Fibroblast of pulmonary artery (primary cell): ENCODE measurements around the gene GLRX2.

Experiments
- DNase-seq: peaks from one replicate; pipeline ENCODE4 v3.0.0-alpha.2; 2010; ENCODE audit warnings: low read depth
- H3K4me3 ChIP-seq: replicated peaks from 2 replicates; pipeline ENCODE4 v1.5.1; 2011; ENCODE audit warnings: low read depth, mild to moderate bottlenecking, control low read depth, low read length, moderate library complexity
- TF ChIP-seq, protein P1 (sequence below): IDR thresholded peaks from 2 replicates; pipeline ENCODE4 v1.5.1; 2011; ENCODE audit warnings: mild to moderate bottlenecking, control low read depth, low read length, inconsistent platforms; ENCODE audit errors: missing control alignments

GLRX2 gene

DNA sequence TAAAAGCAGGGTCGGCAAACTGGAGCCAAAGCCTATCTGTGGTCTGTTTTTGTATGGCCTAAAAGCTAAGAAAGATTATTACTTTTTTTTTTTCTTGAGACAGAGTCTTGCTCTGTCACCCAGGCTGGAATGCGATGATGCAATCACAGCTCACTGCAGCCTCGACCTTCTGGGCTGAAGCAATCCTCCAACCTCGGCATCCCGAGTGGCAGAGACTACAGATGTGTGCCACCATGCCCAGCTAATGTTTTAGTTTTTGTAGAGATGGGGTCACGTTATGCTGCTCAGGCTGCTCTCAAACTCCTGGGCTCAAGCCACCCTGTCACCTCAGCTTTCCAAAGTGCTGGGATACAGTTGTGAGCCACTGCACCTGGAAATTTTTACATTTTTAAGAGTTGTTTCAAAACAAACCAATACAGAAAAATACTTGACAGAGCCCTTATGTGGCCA is 6.5 kb upstream of the GLRX2 start:
- no peak overlapping the region for H3K4me3 ChIP-seq
- TF ChIP-seq, protein P1, sequence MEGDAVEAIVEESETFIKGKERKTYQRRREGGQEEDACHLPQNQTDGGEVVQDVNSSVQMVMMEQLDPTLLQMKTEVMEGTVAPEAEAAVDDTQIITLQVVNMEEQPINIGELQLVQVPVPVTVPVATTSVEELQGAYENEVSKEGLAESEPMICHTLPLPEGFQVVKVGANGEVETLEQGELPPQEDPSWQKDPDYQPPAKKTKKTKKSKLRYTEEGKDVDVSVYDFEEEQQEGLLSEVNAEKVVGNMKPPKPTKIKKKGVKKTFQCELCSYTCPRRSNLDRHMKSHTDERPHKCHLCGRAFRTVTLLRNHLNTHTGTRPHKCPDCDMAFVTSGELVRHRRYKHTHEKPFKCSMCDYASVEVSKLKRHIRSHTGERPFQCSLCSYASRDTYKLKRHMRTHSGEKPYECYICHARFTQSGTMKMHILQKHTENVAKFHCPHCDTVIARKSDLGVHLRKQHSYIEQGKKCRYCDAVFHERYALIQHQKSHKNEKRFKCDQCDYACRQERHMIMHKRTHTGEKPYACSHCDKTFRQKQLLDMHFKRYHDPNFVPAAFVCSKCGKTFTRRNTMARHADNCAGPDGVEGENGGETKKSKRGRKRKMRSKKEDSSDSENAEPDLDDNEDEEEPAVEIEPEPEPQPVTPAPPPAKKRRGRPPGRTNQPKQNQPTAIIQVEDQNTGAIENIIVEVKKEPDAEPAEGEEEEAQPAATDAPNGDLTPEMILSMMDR: no peak
- peak; percentile 91 for DNase-seq

DNA sequence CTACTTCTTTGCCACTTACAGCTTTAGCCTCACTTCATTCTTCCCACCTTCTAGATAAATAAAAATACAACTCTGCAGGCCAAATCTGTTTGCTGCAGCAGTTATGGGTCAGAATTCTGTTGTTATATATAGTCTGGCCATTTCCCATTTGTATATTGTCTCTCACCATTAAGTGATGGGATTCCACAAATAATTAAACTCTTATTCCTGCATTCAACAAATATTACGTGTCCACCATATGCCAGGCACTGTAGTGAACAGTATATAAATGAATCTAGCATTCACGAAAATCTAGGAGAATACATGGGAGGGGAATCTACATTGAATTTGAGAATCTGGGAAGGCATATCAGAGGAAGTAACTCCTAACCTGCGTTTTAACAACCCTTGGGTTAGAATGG is 5.7 kb upstream of the GLRX2 start:
- no peak for DNase-seq
- no peak overlapping the region for H3K4me3 ChIP-seq
- TF ChIP-seq, protein P1: no peak

DNA sequence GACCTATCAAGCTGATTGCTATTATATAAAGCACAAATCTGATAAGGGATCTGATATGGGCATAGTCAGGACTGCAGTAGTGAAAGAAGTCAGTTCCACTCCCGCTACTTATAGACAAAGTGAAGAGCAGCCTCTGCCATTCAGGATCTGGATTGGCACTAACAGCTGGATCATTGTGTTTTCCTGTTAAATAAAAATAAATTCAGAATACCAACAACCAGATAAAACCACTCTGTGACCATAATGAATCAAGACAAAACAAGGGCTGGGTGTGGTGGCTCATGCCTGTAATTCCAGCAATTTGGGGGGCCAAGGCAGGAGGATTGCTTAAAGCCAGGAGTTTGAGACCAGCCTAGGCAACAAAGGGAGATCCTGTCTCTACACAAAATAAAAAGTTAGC is 5.0 kb upstream of the GLRX2 start:
- DNase-seq: no peak
- TF ChIP-seq, protein P1: no peak
- H3K4me3 ChIP-seq: no peak overlapping the region

DNA sequence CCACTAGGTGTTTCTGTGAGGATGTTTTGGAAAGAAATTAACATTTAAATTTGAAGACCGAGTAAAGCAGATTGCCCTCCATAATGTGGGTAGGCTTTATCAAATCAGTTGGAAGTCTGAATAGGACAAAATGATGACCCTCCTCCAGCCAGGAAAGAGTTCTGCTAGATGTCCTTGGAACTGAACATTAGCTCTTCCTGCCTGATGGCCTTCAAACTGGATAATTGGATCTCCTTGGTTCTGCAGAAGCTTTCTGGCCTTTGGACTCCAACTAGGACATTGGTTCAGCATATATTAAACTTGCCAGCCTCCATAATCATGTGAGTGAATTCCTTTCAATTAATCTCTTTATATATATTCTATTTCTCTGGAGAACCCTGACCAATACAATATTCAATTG is 4.4 kb upstream of the GLRX2 start:
- DNase-seq: no peak
- TF ChIP-seq, protein P1: no peak
- no peak overlapping the region for H3K4me3 ChIP-seq

DNA sequence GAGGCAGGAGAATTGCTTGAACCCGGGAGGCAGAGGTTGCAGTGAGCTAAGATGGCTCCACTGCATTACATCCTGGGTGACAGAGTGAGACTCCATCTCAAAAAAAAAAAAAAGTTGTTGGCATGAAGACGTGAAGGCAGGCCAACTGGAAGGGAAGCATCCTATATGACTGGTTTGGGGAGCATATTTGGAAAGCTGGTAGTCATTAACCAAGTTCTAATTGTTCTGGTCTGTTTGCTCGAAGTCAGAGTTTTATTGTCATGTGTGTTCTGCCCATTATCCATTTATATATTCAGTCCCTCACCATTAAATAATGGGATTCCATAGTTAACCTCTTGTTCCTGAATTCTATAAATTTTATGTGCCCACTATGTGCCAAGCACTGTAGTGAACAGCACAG is 3.3 kb upstream of the GLRX2 start:
- TF ChIP-seq, protein P1: no peak
- H3K4me3 ChIP-seq: no peak overlapping the region
- no peak for DNase-seq

DNA sequence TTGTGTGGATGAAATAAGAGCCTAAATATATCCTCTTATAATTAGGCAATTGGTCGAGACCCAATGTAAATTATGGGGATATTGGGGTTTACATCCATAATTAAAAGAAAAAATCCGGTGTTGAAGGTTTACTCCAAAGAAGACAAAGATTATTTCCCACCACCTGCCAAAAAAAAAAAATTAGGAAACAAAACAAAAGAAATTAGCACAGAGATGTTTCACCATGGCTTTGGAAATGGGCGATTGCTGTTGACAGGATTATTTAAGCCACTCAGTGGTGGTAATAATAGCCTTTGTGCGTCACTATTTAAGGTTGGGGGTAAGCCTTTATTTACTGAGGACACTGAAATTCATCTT is 585 bp upstream of the GLRX2 start:
- H3K4me3 ChIP-seq: peak overlapping the region; percentile 75
- DNase-seq: no peak
- TF ChIP-seq, protein P1: no peak

DNA sequence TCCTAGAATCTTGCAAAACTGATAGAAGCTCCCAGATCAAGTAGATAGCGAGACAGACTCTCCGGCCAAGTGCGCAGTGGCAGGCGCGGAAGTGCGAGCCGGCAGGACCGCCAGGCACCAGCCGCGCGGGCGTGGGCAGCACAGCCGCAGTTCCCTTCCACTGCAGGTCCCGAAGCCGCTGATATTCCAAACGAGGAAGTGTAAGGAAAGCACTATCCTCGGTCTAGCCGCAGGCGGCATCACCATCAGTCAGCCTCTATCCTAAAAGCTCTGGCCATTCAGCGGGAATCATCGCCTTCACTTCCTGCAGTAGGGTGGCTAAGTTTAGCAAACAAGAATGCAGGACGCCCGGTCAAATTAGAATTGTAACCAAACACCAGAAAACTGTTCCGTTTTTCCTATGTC is 710 bp downstream of the GLRX2 start:
- DNase-seq: peak; percentile 49
- TF ChIP-seq, protein P1: no peak
- peak overlapping the region; percentile 75 for H3K4me3 ChIP-seq
